RPMI7951 (cell line): ENCODE data around the gene MATR3. TPM values are rescaled to one million over a fixed set of nuclear protein-coding genes. Genes with fewer than 3 reads are reported as not detected.
"Not testable (repeated sequence)": the region's sequence is repeated elsewhere in the genome, so short reads cannot be mapped to it uniquely, and the experiment has no call there.

ENCODE experiments used
- DNase-seq: peaks from one replicate; pipeline ENCODE4 v3.0.0-alpha.2; 2012; ENCODE audit warnings: low read depth
- total RNA-seq: library from RNA; depleted of rRNA; stranded (reverse); fragments of >200 nt; shearing (Covaris generic); gene quantifications from 2 replicates; pipeline ENCODE4 v1.2.3, GENCODE V29; 2014; rRNA removed

Gene MATR3
- total RNA-seq = 209 and 241 TPM in 2 replicates

- DNase-seq = peak; percentile 93
Observed at GRCh38 chr5:139293507-139294373, at the start of gene MATR3. Gene MATR3, plus strand, starts transcription at chr5:139293740. Its CDS starts 13,676 bp downstream, at chr5:139307416.

GRCh38 chr5:139245637-139246339, 47.8 kb upstream of the MATR3 start:
- no peak for DNase-seq

- DNase-seq = peak; percentile 73
Observed at GRCh38 chr5:139246394-139246793, 47.1 kb upstream of the MATR3 start.

GRCh38 chr5:139248826-139249453, 44.6 kb upstream of the MATR3 start:
- DNase-seq = no peak

- DNase-seq = peak; percentile 19
Observed at GRCh38 chr5:139251281-139251687, 42.3 kb upstream of the MATR3 start.

GRCh38 chr5:139251695-139252288, 41.7 kb upstream of the MATR3 start:
- no peak for DNase-seq

GRCh38 chr5:139253115-139253514, 40.4 kb upstream of the MATR3 start:
- no peak for DNase-seq

GRCh38 chr5:139256820-139257219, 36.7 kb upstream of the MATR3 start:
- no peak for DNase-seq

- DNase-seq = no peak
Observed at GRCh38 chr5:139262059-139262741, 31.3 kb upstream of the MATR3 start.

GRCh38 chr5:139262742-139263445, 30.6 kb upstream of the MATR3 start:
- peak; percentile 85 for DNase-seq

GRCh38 chr5:139263536-139263935, 30.0 kb upstream of the MATR3 start:
- DNase-seq = peak; percentile 16

GRCh38 chr5:139263946-139264345, 29.6 kb upstream of the MATR3 start:
- no peak for DNase-seq

GRCh38 chr5:139265001-139265400, 28.5 kb upstream of the MATR3 start:
- no peak for DNase-seq

- no peak for DNase-seq
Observed at GRCh38 chr5:139266236-139266635, 27.3 kb upstream of the MATR3 start.

- DNase-seq = no peak
Observed at GRCh38 chr5:139267481-139267880, 26.1 kb upstream of the MATR3 start.

GRCh38 chr5:139268364-139269202, 25.0 kb upstream of the MATR3 start:
- DNase-seq = peak; percentile 45

GRCh38 chr5:139270718-139271117, 22.8 kb upstream of the MATR3 start:
- DNase-seq = not testable (repeated sequence)

GRCh38 chr5:139271201-139272027, 22.1 kb upstream of the MATR3 start:
- peak; percentile 86 for DNase-seq
